B cell (primary cell): ENCODE data around the gene MELK.

Source experiments
- CTCF ChIP-seq: fragments of 200-600 bp; IDR thresholded peaks from one replicate; pipeline ENCODE4 v1.8.0; 2022; ENCODE audit warnings: antibody characterized with exemption, mild to moderate bottlenecking
- EZH2 ChIP-seq: IDR thresholded peaks from 2 replicates; pipeline ENCODE4 v1.6.1; 2012; ENCODE audit warnings: borderline replicate concordance, low read depth, mild to moderate bottlenecking, moderate library complexity, low read length; ENCODE audit not compliant: insufficient read depth, poor library complexity, severe bottlenecking

GRCh38 chr9:36676091-36676490, 103.4 kb downstream of the MELK start:
- no peak for TF ChIP-seq CTCF
- no peak for TF ChIP-seq EZH2
